Esophagus squamous epithelium (tissue), 4 donors: ENCODE data around the gene PLA1A.

ENCODE experiments used
- CTCF ChIP-seq, 6 experiments: fragments of 450-650 bp in 4 of 6; fragments of 200-600 bp in 2 of 6; sonication (generic) in 2 of 6; IDR thresholded peaks; one replicate each; pipeline ENCODE4 v1.5.1; 2016 to 2019; ENCODE audit warnings: antibody characterized with exemption in 6 of 6, mild to moderate bottlenecking in 4 of 6, moderate library complexity in 4 of 6
- POLR2A ChIP-seq, 4 donors: fragments of 450-650 bp; IDR thresholded peaks; one replicate each; pipeline ENCODE4 v1.6.1; 2017; ENCODE audit warnings: antibody characterized with exemption in 4 of 4, mild to moderate bottlenecking in 4 of 4, moderate library complexity in 3 of 4

GRCh38 chr3:119662604-119663373 is 65.1 kb downstream of the PLA1A start:
- no peak for TF ChIP-seq CTCF (IDR thresholded peaks at IDR 0.05)
- TF ChIP-seq POLR2A (IDR thresholded peaks at IDR 0.05): no peak
